ENCODE measurements around the gene MNS1.
"Not testable (repeated sequence)": the region's sequence is repeated elsewhere in the genome, so short reads cannot be mapped to it uniquely, and the experiment has no call there.

MNS1 gene

DNA sequence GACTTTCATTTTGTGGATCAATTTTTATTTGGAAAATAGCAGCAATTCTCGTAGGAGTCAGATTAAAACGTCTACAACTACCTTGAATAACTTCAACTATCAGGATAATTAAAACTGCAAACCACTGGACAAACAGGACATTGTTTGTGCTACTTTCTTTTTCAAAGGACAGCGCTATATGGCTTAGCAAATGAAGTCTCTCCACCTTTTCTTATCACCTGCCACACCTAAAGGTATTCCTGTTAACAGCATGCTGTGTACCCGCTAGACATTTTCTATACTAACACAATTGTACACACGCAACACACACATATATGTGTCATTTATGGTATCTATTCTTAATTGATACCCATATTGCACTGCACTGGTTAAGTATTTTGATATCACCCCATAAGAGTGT is 19.2 kb downstream of the MNS1 start:
- DNase-seq: no peak

DNA sequence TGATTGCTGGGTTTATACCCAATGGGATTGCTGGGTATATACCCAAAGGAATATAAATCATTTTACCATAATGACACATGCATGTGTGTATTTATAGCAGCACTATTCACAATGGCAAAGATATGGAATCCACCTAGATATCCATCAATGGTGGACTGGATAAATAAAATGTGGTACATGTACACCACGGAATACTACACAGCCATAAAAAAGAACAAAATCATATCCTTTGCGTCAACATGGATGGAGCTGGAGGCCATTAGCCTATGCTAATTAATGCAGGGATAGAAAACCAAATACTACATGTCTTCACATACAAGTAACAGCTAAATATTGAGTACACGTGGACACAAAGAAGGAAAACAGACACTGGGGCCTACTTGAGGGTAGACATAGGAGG is 22.6 kb downstream of the MNS1 start:
- DNase-seq: no peak

DNA sequence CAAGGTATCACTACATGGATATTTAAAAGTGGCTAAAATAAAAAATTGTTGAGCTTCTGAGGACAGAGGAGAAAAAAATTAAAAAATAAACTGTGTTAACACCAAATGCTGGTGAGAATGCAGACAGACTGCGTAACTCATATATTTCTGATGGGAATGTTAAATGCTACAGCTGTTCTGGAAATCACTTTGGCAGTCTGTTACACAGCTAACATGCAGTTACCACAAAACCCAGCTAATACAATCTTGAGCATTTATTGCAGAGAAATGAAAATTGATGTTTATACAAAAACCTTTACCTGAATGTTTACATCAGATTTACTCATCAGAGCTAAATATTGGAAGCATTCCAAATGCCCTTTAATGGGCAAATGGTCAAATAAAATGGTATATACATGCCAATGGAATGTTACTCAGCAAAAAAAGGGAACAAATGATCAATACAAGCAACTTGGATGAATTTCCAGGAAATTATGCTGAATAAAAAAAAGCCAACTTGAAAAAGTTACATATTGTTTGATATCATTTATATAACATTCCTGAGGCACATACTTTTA is 24.6 kb downstream of the MNS1 start:
- no peak for DNase-seq

DNA sequence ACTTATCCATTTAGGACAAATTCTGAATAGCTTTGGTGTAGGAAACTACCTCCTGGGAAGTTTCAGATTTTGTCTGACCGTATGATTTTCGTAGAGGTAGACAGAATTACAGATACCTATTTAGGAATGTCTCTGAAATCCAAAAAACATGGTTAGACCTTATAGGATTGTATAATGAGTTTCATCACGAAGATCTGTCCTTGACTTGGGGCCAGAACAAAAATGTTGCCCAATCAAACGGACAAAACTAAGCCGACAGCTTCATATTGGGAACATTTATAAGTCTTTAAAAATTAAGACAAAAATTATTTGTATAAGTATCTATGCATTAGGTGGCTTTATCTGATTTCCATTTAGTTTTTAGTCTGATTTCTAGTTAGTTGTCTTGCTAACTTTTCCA is 32.6 kb downstream of the MNS1 start:
- DNase-seq: no peak

DNA sequence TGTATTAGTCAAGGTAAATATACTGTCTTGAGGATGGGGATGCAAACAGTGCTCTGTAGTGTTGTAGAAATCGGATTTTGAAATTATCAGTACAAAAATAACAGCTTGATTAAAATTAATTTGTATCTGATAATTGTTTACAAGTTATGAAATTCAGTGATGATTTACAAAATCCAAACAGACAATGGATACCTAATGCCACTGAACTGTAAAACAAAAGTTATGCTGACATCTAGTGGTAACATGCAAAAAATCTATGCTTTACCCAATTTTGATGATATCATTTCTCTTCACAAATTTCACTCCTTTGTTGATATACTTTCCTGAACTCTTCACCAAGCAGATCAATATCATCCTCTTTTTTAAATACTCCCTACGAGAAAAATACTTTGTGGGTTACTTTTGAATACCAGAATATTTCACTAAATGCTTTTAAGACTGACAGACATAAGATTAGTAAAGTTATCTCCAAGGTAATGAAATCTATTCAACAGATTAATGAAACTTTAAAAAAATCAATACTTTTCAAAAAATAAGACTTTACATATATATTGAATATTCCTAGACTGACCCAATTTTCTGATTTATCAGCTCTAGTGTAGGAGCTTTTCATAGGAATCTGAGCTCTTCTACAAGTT is 36.0 kb downstream of the MNS1 start:
- DNase-seq: peak; percentile 13

DNA sequence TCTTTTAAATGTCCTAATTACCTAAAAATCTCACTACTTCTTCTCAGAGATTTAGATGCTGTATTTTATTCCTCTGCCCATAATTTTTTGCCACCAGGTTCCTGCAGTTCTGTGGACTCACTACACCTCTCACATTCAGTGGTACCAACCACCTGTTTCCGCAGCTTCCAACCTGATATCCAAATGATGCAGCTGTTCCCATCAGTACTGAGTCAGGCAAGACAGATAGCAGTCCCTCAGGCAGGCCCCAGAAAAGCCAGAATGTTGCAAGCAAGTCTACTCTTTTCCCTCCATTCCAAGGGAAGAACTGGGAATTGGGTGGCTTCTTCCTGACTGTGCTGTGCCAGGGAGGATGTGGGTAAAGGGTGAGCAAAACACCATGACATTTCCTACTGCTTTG is 39.0 kb downstream of the MNS1 start:
- no peak for DNase-seq

DNA sequence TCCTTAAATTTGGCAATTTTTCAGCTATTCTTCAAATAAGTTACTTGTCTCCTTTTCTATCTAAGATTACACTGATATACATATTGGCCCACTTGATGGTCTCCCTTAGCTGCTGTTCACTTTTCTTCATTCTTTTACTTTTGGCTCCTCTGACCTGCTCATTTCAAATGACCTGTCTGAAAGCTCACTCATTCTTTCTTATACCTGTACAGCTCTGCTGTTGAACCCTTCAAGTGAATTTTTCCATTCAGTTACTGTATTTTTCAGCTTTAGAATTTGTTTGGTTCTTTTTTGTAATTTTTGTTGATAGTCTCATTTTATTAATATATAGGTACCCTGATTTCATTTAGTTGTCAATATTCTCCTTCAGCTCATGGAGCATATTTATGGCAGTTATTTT is 39.7 kb downstream of the MNS1 start:
- no peak for DNase-seq

DNA sequence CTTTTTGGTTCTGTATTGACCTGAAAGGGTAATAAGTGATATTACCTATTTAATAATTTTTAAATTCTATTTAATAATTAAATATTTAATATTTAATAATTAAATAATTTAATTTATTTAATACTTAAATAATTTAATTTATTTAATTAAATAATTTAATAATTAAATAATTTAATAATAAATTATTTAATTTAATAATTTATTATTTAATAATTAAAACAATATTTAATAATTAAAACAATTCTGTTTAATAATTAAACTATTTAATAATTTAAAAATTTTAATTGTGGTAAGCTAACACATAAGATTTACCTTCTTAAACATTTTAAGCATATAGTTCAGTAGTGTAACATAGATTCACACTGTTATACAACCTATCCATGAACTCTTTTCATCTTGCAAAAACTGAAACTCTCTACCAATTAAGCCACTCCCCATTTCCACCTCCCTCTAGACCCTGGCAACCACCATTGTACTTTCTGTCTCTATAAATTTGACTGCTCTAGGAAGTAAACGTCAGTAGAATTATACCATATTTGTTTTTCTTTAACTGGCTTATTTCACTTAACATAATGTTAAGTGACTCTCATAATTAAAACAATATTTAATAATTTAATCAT is 51.7 kb downstream of the MNS1 start:
- DNase-seq: not testable (repeated sequence)

DNA sequence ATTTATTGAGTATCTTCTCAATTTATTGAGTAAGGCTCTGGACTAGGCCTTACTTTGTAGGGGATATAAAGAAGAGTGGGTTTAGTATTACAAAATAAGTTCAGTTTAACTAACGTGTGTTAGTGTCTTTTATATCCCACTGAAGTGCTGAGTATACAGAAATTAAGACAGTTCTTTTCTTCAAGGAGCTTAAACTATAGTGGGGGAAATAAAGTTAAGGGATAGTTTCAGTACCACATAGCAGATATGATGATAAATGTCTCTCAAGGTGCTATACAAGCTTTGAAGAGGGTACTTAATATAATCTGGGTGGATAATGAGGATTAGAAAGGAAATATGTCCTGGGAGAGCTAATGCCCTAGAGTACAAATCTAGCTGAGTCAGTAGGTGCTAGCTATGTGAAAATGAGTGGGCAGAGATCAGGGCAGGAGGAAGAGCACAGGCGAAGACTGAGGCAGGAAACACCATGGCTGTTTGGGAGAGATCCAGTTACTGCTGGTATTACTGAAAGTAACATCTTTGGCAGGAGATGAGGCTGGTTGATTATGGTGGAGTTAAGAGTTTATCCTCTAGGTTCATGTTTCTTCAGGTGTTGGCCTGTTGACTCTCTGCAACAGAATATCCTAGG is 53.7 kb downstream of the MNS1 start:
- no peak for DNase-seq

DNA sequence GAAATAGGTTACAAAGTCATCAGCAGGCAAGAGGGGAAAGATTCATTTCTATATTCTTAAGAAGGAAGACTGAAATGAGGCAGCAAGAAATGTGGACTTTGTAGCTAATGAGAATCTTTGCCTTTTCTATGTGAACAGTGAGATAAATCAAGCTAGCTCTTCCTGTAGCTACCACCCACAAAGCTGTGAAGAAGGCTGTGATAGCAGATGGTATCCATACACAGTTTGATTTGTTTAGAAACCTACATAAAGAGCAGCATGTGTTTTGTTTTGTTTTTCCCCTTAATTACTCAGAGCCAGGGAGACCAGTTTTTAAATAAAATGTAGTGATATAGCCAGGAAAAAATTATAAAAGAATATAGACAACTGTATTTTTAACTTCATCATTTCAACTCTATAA is 54.2 kb downstream of the MNS1 start:
- no peak for DNase-seq

DNA sequence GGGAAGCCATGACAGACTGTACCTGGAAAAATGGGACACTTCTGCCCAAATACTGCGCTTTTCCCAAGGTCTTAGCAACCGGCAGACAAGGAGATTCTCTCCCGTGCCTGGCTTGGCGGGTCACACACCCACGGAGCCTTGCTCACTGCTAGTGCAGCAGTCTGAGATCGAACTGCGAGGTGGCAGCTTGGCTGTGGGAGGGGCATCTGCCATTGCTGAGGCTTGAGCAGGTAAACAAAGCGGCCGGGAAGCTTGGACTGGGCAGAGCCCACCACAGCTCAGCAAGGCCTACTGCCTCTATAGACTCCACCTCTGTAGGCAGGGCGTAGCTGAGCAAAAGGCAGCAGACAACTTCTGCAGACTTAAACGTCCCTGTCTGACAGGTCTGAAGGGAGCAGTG is 65.7 kb downstream of the MNS1 start:
- not testable (repeated sequence) for DNase-seq

DNA sequence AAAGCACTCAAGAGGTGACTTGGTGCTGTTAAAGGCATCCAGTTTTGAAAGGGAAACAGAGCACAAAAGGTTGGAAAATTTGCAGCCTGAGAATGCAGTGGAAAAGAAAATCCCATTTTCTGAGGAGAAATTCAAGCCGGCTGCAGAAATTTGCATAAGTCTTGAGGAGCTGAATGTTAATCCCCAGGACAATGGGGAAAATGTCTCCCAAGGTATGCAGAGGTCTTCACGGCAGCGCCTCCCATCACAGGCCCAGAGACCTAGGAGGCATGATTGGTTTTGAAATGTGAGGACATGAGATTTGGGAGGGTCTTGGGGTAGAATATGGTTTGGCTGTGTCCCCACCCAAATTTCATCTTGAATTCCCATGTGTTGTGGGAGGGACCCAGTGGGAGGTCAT is 67.6 kb downstream of the MNS1 start:
- DNase-seq: not testable (repeated sequence)

DNA sequence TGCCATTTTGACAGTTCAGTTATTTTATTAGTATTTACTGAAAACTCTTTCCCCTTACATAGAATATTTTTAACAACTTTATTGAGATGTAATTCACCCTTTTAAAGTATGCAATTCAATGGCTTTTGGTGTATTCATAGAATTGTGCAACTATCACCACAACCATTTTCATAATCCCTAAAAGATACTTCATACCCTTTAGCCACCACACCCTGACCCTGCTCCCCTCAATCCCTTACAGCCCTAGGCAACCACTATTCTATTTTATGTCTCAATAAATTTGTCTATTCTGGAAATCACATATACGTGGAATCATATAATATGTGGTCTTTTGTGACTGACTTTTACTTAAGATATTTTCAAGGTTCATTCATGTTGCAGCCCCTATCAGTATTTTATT is 70.0 kb downstream of the MNS1 start:
- DNase-seq: no peak

DNA sequence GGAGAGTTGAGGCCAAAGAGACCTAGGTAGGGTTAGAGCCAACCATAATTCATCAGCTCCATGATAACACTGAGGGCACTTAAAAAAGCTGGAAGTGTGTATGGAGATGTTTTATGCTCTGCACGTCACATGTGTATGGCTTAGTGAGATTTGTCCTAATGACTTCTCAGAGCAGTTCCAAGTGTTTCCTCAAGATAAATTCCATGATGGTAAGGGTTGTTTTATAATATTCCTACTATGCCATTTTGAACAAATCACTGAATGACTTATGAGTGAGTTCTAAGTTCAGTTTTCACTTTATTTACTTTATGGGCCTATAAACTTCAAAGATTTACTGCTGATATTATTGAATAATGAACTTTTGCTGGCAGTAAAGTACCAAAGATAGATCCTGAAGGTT is 71.7 kb downstream of the MNS1 start:
- DNase-seq: no peak

DNA sequence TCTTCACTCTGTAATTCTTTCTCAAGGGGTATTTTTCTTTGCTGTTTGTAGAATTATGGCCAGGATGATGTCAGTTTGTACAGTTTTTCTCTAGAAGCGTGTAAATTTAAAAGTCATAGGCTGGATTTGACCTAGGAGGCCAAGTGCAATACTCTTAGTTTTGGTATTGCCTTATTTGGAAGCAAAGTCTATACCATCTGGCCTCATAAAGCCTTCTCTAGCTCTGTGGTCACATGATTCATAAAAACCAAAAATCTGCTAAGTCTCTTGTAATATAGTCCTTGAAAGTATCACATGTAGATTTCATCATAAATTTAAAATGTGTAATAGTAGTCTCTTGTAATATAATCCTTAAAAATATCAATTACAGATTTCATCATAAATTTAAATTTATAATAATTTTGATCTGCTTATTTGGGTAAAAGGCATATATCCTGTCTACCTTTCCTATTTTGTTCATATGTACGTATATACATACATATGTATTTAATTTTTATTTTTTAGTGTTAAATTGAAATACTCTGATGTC is 74.1 kb downstream of the MNS1 start:
- no peak for DNase-seq

DNA sequence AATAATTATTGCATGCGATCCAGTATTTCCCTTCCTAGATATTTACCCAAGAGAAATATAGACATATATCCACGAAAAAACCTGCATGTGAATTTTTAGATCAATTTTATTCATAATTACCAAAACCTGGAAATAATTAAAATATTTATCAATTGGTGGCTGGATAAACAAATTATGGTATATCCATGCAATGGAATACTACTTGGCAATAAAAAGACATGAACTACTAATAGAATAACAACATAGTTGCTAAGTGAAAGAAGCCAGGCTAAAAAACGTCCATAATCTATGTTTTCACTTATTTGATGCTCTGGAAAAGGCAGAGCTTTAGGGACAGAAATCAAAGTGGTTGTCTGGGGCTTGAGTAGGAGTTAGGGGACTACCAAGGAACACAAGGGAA is 79.0 kb downstream of the MNS1 start:
- no peak for DNase-seq

DNA sequence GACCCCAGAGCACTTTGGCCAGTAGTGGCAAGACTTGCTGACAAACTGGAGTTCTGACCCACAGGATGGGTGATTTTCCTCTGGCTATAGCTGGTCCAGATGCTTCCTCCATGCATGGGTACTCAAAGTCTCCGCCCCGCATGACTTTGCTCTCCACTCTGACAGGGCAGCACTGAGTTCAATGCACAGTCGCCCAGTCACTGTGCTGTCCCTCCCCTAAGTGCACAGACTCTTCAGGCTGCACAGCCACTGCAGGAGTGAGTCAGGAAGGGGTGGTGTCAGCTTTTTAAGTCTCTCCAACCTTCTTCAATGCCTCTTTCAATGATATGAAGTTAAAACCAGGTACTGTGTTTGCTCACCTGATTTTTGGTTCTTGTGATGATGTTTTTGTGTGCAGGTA is 81.9 kb downstream of the MNS1 start:
- no peak for DNase-seq

Data from CD4-positive, alpha-beta T cell treated with Interleukin-17A for 1 hour (primary cell).